GM11168 (cell line): ENCODE data around the gene FRMPD2.
"Not testable (repeated sequence)": the region's sequence is repeated elsewhere in the genome, so short reads cannot be mapped to it uniquely, and the experiment has no call there.

Experiments used
- in situ Hi-C: fragments of 300-500 bp; cut with MboI; formaldehyde crosslinking; loops from one replicate; pipeline ENCODE4 v1.12.0; 2022; ENCODE audit warnings: low sequenced_read_pairs; ENCODE audit not compliant: unreplicated experiment

FRMPD2 gene

DNA sequence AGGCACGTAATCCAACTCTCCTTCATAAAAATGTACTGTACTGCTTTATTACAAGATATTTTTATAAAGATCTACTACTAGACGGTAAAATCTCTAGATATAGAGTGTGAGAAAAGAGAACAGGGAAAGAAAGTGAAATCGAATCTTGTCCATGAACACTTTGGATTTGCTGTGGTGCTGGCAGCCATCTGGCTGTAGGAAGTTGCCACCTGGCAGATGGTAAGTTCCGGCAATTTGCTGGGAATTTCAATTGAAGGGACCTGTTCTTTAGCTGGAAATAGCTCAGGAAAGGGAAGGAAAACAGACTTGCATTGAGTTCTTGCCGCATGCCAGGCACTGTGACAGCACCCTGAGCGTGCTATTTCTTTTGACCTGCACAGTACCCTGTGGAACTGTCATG, 114.3 kb downstream of the FRMPD2 start:
- in situ Hi-C loops: loop anchor here (25.0 kb wide), 1 partner anchor 1273 kb away; no protein-coding TSS in a partner anchor

DNA sequence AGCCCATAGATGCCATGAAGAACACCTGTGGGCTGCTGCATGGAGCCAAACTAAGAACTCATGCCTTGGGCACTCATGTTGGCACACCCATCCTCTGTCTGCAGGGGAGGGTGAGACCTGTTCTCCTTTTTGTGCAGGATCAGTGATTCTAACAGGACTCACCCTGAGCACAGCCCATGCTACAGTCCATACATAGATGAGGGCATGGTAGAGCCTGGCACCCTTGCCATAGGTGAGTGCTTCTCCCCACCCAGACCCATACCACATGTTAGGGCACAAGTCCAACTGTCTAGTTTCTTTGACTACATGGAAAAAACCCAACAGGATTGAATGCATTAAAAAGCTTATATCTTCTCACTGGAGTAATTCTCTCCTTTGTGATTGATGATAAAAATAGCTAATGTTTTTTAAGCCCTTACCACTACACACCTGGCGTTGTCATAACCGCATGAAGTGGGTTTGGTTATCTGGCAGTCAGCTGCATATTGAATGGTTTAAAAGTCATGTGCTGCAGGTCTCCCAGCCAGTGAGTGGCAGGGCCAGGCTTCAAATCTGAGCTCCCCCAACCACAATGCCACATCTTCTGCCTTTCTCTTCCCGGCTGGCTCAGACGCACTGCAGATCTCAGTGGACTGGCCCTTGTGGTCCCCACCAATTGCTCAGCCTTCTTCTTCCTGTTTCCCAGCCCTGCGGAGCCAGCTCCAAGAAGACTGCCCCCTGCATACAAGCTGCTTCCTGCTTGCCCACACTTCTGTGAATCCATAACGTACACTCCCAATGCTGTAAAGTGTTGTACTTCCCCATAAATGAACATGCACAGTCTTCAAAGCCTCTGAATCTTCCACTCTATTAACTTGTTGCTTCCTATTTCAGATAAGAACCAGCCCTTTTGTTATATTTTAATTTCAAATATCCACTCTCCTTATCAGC, 120.0 kb downstream of the FRMPD2 start:
- in situ Hi-C loops: loop anchor here (25.0 kb wide), 1 partner anchor 1267 kb away; no protein-coding TSS in a partner anchor

DNA sequence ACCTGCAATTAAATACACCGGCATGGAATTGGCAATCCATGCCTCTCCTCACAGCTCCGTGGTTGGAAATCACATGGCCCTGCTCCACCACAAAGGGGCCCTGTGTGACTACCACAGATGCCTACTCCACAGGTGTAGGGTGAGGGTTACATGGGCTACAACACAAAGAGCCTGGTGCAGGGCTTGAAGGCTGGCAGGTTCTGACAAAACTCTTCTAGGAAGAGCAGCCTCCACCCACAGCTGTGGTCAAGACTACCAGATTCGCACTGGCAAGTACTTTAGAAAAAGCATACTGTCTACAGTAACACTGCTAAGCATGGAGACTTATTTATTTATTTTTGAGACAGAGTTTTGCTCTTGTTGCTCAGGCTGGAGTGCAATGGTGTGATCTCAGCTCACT, 126.9 kb downstream of the FRMPD2 start:
- in situ Hi-C loops: not testable (repeated sequence)

DNA sequence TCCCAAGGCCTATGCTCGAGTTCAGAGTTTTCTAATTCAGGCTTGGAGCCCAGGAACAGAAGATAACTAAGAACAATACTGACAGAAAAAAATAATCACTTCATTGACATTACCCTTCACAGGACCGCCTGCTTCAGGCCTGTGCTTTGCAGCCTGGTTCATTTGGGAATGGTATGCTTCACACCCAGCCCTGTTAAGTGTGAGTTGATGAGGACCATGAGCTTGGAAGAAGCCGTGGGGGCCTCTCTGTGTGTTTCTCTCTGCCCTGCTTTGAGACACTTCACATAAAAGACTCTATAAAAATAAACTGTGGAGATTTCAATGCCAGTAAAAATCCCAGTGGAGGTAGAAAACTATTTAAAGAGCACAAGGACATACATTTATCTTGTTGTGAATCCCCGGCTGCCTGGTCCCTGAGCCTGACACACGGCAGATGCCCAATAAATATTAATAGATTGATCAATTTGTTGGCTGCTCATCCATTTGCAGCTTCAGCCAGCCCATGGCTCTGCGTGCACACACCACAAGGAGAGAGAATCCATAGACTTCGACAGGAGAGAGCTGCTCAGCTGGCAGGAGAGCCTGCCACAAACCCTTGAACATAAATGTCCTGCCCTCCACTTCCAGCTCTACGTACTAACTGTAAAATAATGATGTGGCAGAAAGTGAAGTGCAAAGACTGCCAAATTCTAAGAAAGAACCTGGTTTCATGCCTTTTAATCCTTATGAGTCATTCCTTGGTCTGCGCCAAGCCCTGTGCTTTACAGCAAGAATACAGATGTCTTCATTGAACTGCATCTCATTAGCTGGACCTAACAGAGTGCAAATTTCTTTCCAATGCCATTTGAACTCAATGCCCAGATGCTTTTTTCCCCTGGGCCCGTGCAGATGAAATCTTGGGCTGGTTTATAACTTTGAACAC, 130.5 kb downstream of the FRMPD2 start:
- in situ Hi-C loops: not testable (repeated sequence)

DNA sequence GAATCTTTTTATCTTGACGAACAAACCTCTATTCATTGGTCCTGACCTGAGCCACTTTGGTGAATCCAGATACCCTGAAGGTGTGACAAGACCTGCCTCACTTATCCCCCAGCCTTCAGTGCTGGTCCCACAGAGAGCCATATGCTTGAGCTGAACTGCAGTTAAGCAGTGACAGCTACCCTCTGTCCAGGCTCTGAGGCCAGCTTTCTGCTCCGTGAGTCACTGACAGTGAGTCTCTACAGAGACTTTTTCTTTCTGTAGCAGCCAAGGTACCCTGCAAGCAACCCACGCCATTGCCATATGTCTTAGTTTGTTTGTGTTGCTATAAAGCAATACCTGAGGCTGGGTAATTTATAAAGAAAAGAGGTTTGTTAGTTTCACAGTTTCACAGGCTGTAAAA, 133.5 kb downstream of the FRMPD2 start:
- in situ Hi-C loops: not testable (repeated sequence)

DNA sequence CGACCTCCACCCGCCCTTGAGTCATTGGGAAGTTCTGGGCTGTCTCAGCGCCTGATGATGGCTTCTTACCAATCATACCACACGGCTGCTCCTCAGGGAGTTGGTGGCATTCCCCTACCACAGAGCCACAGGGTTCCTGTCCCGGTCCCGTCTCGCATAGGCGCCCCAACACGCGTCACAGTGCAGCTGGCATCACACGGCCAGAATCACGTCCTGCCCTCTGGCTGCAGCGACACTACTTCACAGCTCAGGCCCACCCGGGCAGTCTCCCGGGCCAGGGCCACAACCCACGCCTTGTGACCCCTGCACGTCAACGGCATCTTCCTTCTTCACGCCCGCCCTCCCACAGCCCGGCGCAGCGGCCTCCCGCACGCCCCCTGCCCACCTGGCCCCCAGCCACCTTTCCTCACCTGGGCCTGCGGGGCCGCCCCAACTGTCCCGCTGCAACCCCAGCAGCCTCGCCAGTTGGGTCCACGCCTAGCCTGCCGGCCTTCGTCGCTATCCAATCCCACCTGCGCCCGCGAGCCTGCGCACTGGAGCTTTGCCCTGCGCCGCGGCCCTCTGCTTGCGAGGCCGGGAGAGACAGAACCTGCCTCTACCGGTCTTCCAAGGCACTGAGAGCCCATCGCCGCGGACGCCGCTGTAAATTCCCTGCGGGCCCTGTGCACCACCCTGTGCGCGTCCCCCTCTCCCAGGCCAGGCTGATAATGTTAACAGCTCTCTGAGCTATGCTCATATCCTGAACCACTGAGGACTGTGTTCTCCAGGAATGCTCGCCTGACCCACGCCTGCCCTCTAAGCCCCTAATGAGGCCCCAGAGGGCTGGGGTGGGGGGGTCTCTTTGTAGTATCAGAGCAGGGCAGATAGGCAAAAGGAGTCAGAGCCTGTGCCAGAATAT, 134.3 kb downstream of the FRMPD2 start:
- in situ Hi-C loops: not testable (repeated sequence)

DNA sequence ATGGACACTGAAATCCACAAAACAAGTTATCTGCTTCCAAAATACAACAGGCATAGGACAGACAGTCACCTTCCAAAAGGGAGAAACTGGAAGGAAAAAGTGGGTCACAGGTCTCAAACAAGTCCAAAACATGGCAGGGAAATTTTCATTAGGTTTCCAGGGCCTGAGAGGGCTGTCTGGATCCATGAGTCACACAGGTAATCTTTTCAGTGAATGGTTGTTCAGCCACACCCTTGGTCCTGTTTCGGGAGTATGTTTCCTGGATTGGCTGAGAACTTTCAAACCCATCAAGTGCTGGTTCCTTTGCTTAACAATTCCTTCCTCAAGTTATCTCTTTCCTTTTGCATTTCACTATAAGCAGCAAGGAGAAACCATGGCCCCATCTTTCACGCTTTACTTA, 145.5 kb downstream of the FRMPD2 start:
- in situ Hi-C loops: not testable (repeated sequence)

DNA sequence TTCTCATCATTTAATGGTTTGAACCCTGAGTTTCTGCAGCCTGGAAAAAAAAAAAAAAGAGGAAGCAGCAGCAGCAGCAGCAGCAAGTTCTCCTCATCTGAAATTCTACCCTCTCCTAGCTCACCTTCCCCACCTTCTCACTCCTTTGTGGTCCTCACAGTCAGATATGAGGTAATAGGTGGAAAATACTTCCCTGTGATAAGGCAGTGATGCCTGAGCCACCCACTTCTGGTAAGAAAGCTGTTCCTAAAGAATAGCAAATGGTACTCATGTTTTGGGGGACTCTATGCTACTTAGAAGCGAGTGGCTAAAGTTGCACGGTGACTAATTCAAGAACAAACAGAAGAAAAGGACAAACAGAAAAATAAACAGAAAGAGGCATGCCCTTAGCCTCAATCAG, 148.2 kb downstream of the FRMPD2 start:
- in situ Hi-C loops: not testable (repeated sequence)

DNA sequence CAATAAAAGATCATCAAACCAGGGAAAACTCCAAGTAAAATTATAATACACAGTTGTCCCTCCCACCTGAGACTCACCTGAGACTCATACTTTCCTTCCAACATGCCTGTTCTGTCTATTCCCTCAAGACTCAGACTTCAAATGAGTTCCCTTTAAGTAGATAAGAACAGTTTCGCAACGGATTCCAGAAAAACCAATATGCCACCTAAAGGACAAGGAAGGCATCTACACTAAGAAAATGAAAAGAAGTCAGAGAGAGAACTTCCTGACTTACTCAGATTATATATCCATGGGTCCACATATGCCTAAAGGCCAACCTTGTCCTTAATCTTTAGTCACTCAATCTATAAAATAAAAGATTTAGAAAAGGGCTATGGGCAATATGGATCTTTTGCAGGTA, 148.9 kb downstream of the FRMPD2 start:
- in situ Hi-C loops: not testable (repeated sequence)

DNA sequence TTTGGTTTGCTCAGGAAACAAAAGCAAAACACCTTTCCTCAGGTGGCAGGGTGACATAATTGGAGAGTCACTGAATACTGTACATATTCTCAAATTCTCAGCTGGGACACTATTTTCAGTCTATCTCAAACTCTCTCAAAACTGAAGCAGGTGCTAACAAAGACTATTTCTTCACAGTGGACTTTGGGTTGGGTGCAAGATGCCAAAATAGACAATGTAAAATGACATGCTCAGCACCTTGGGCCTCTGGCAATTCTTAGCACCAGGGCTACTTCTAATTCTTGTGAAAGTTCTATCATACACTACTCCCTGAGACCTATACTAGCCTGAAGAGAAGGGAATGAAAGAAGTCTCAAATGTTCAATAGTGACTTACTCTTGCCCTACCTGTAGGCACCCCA, 151.9 kb downstream of the FRMPD2 start:
- in situ Hi-C loops: not testable (repeated sequence)

DNA sequence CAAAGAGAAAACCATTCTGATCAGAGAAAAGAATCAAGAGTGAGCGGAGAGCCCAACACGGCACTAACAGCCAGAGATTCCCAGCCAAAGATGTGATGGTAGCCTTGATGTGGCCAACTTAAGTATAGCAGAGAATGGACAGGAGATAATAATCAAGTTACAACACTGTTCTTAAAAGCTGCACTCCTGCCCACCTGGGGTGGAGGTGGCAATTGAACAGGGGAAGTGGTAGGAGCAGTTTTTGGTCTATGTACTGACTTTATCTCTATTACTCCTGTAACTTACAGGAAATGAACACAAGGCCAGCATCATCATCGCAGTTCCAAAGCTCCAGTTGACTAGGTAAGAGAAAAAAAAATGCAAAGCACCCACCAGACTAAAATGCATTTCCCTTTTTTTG, 164.2 kb downstream of the FRMPD2 start:
- in situ Hi-C loops: not testable (repeated sequence)
